ENCODE measurements around the gene WSB2.

GRCh38 chr12:118036672-118037411 lies 24.1 kb downstream of the WSB2 start:
- TF ChIP-seq CTCF (IDR thresholded peaks at IDR 0.05; ENCODE audit: low read length) (no peak), EZH2 (IDR thresholded peaks at IDR 0.05; ENCODE audit: borderline replicate concordance, low read length) (no peak)
